Rectal smooth muscle tissue (tissue), 1 donor: ENCODE data around the gene CAMTA1.

ENCODE experiments used
- H3K27ac ChIP-seq: one replicate; pipeline ENCODE4 v1.7.0; 2013; ENCODE audit warnings: low read depth, low read length, inconsistent platforms
- H3K27me3 ChIP-seq: one replicate; pipeline ENCODE4 v1.7.0; 2013; ENCODE audit warnings: low read length; ENCODE audit not compliant: control insufficient read depth, insufficient read depth
- H3K36me3 ChIP-seq: one replicate; pipeline ENCODE4 v1.7.0; 2013; ENCODE audit warnings: low read length; ENCODE audit not compliant: control insufficient read depth, insufficient read depth
- H3K4me1 ChIP-seq: one replicate; pipeline ENCODE4 v1.7.0; 2013; ENCODE audit warnings: low read length; ENCODE audit not compliant: control insufficient read depth, insufficient read depth
- H3K4me3 ChIP-seq: one replicate; pipeline ENCODE4 v1.7.0; 2013; ENCODE audit warnings: low read length
- H3K9ac ChIP-seq: one replicate; pipeline ENCODE4 v1.7.0; 2013; ENCODE audit warnings: low read length

Gene CAMTA1

GRCh38 chr1:7562729-7563605, 777.7 kb downstream of the CAMTA1 start:
- Histone ChIP-seq H3K36me3 (no peaks in the 10 kb centered on the region), H3K4me3 (no peak overlapping the region), H3K27ac (no peak overlapping the region), H3K4me1 (no peaks in the 10 kb centered on the region), H3K27me3 (no peaks in the 10 kb centered on the region), H3K9ac (no peak overlapping the region)

GRCh38 chr1:7564137-7564536, 778.9 kb downstream of the CAMTA1 start:
- Histone ChIP-seq H3K27me3 (no peaks in the 10 kb centered on the region), H3K4me3 (no peak overlapping the region), H3K27ac (no peak overlapping the region), H3K9ac (no peak overlapping the region), H3K4me1 (no peaks in the 10 kb centered on the region), H3K36me3 (no peaks in the 10 kb centered on the region)

GRCh38 chr1:7565099-7565750, 780.0 kb downstream of the CAMTA1 start:
- Histone ChIP-seq H3K27me3 (no peaks in the 10 kb centered on the region), H3K36me3 (no peaks in the 10 kb centered on the region), H3K4me1 (no peaks in the 10 kb centered on the region), H3K9ac (no peak overlapping the region), H3K4me3 (no peak overlapping the region), H3K27ac (no peak overlapping the region)

- Histone ChIP-seq H3K4me3 (no peak overlapping the region), H3K9ac (no peak overlapping the region), H3K27ac (no peak overlapping the region), H3K27me3 (no peaks in the 10 kb centered on the region), H3K4me1 (no peaks in the 10 kb centered on the region), H3K36me3 (no peaks in the 10 kb centered on the region)
Measured at GRCh38 chr1:7566417-7567375, 781.4 kb downstream of the CAMTA1 start.

- Histone ChIP-seq H3K36me3 (no peaks in the 10 kb centered on the region), H3K27me3 (no peaks in the 10 kb centered on the region), H3K27ac (no peak overlapping the region), H3K9ac (no peak overlapping the region), H3K4me3 (no peak overlapping the region), H3K4me1 (no peaks in the 10 kb centered on the region)
Measured at GRCh38 chr1:7567376-7567775, 782.1 kb downstream of the CAMTA1 start.

- no peaks in the 10 kb centered on the region for H3K27me3 ChIP-seq
- H3K36me3 ChIP-seq, result no peaks in the 10 kb centered on the region
- H3K4me1 ChIP-seq, result no peaks in the 10 kb centered on the region
- no peak overlapping the region for H3K4me3 ChIP-seq
- H3K27ac ChIP-seq, result no peak overlapping the region
- no peak overlapping the region for H3K9ac ChIP-seq
Measured at GRCh38 chr1:7568053-7568452, 782.8 kb downstream of the CAMTA1 start.

GRCh38 chr1:7568901-7569524, 783.8 kb downstream of the CAMTA1 start:
- Histone ChIP-seq H3K27me3 (no peaks in the 10 kb centered on the region), H3K36me3 (no peaks in the 10 kb centered on the region), H3K4me1 (no peaks in the 10 kb centered on the region), H3K4me3 (no peak overlapping the region), H3K27ac (no peak overlapping the region), H3K9ac (no peak overlapping the region)

- Histone ChIP-seq H3K27ac (no peak overlapping the region), H3K27me3 (no peaks in the 10 kb centered on the region), H3K36me3 (no peaks in the 10 kb centered on the region), H3K9ac (no peak overlapping the region), H3K4me3 (no peak overlapping the region), H3K4me1 (no peaks in the 10 kb centered on the region)
Measured at GRCh38 chr1:7570311-7570710, 785.1 kb downstream of the CAMTA1 start.

GRCh38 chr1:7572654-7573152, 787.4 kb downstream of the CAMTA1 start:
- Histone ChIP-seq H3K4me1 (no peaks in the 10 kb centered on the region), H3K4me3 (no peak overlapping the region), H3K27me3 (no peaks in the 10 kb centered on the region), H3K36me3 (no peaks in the 10 kb centered on the region), H3K9ac (no peak overlapping the region), H3K27ac (no peak overlapping the region)

- H3K4me3 ChIP-seq, result no peak overlapping the region
- H3K4me1 ChIP-seq, result no peaks in the 10 kb centered on the region
- no peak overlapping the region for H3K9ac ChIP-seq
- no peaks in the 10 kb centered on the region for H3K27me3 ChIP-seq
- no peak overlapping the region for H3K27ac ChIP-seq
- H3K36me3 ChIP-seq, result no peaks in the 10 kb centered on the region
Measured at GRCh38 chr1:7573481-7573880, 788.2 kb downstream of the CAMTA1 start.

GRCh38 chr1:7574121-7575040, 789.1 kb downstream of the CAMTA1 start:
- Histone ChIP-seq H3K4me3 (no peak overlapping the region), H3K9ac (no peak overlapping the region), H3K4me1 (no peaks in the 10 kb centered on the region), H3K36me3 (no peaks in the 10 kb centered on the region), H3K27ac (no peak overlapping the region), H3K27me3 (no peaks in the 10 kb centered on the region)
